NCI-H2081 treated with DMSO at 0.1 percent for 48 hours (cell line): ENCODE data around the gene CCDC3.
"Not testable (repeated sequence)": the region's sequence is repeated elsewhere in the genome, so short reads cannot be mapped to it uniquely, and the experiment has no call there.

Source experiments
- DNase-seq: peaks from one replicate; lab custom pipeline; 2025; lab: John Stamatoyannopoulos, UW

CCDC3 gene

DNA sequence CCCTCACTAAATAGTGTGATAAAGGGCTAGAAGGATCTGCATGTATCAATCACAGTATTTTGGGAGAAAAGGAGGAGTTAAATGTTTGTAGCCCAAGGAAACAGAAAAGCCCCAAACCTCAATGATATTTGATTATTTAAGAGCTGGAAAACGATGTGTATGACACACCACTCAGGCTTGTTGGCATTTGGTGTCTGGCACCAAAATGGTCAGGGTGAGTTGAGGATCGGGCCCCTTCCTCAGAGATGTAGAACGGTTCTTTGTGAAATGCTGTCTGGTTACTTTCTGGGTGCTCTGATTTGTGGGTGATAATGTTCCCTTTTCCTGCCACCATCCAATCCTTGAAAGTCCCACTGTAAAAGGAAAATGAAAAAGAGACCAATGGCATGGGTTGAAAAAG is 113.7 kb downstream of the CCDC3 start:
- no peak for DNase-seq

DNA sequence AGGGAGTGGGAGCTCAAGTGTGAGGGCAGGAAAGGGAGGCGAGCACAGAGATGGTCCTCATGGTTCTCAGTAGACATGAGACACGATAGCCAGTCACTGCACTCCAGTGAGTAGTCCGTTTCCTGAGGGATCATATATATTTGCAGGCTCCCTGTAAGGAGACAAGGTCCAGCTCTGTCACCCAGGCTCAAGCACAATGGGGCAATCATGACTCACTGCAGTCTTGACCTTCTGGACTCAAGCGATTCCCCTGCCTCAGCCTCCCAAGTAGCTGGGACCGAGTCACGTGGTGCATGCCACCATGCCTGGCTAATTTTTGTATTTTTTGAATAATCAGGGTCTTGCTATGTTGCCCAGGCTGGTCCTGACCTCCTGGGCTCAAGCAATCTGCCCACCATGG is 116.7 kb downstream of the CCDC3 start:
- DNase-seq: no peak

DNA sequence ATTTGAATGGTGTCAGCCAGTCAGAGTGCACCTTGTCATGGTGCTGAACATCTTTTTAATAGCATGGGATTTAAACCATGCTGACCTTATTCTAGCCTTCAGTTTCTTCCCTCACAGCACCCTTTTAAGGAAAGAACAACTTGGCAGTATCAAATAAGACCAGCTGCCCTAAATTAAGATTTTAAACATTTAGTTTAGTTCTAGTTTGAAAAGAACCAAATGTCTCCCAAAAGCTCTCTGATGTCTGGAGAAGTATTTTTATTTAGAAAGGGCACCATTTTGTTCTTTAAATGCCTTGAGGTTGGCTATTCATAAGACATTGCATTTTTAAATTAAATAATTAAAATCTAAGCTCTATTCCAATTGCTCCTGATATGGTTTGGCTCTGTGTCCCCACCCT is 121.1 kb downstream of the CCDC3 start:
- DNase-seq: no peak

DNA sequence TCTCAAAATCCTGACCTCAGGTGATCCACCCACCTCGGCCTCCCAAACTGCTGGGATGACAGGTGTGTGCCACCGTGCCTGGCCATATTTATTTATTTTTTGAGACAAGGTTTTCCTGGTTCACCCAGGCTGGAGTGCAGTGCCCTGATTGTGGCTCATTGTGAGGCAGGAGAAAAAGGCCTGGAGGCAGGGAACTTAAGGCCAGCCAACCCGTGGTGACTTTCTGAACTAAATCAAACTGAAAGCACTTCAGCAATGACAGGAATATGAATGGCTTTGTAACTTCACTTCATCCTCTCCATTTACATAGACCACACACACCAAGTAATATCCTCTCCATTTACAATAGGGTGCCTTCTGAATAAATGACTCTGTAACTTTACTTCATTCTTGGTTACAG is 124.4 kb downstream of the CCDC3 start:
- DNase-seq: no peak

DNA sequence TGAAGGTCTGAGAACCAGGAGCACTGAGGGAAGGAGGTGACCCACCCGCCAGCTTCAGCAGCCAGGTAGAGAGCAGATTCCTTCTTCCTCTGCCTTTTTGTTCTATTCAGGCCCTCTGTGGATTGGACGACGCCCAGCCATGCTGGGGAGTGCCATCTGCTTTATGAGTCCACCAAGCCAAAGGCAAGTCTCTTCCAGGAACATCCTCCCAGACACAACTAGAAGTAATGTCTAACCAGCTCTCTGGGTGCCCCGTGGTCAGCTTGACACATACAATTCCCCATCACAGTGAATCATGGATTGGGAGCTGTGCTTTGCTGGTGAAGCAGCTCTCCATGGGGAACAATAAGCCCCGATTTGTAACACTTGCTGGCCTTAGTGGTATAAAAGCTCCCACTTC is 125.2 kb downstream of the CCDC3 start:
- DNase-seq: no peak

DNA sequence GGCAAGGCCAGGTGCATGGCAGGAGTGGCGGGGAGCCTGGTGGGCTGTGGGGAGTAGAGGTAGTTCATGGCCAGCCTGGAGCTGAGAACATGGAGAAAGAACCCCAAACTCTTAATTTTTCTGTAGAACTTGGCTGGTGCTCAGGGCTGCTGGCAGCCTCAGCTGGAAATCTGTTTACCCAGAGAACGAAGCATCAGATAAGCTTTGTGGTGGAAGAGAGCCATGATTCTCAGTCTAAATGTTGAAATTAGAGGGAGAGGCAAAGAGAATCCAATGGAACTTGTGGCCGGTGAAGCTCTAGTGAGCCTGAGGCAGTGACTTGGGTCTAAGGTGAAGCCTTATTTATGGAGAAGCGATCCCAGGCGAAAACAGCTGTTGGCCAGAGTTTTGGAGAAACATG is 126.4 kb downstream of the CCDC3 start:
- no peak for DNase-seq

DNA sequence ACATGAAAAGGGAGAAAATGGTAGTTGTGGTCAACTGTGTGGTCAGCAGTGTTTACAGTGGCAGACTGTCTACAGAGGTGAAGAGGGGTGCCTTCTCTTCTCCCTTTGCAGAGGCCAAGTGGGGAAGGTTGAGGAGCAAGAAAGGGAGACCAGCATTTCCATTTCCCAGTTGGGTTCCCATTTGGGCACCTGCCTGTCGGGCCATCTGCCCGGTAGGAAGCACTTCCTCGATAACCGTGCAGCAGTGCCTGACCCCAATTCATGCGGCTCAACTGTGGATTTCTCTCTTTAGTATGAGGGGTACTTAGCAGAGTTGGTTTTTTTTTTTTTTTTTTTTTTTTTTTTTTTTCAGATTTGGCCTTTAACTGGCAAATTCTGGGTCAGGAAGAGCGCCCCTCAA is 127.0 kb downstream of the CCDC3 start:
- no peak for DNase-seq

DNA sequence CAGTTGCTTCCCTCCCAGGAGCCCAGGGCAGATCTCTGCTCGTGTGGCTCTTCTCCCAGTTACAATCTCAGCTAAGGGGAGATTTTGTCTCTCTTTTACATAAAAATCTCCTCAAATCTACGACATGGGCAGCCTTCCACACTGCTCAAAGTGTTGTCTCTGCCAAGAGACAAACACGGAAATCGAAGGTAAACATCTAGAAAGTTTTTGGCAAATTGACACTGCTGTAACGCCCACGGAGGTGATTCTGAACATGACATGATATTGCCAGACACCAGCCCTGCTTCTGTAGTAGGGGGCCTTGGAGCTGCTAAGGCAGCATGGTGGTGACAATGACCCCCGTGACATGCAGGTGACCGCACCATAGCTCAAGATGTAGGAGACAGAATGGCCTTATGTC is 128.3 kb downstream of the CCDC3 start:
- no peak for DNase-seq

DNA sequence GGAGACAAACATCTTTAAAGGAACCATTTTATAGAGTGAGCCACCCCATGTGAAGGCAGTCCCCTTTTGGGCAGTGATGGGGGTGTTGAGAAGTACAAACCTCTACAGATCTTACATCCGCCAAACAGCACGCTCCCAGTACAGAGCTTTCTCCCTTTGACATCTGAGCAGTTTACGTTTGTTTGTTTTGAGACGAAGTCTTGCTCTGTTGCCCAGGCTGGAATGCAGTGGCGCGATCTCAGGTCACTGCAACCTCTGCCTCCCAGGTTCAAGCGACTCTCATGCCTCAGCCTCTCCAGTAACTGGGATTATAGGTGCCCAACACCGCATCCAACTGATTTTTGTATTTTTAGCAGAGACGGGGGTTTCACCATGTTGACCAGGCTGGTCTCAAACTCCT is 128.9 kb downstream of the CCDC3 start:
- no peak for DNase-seq

DNA sequence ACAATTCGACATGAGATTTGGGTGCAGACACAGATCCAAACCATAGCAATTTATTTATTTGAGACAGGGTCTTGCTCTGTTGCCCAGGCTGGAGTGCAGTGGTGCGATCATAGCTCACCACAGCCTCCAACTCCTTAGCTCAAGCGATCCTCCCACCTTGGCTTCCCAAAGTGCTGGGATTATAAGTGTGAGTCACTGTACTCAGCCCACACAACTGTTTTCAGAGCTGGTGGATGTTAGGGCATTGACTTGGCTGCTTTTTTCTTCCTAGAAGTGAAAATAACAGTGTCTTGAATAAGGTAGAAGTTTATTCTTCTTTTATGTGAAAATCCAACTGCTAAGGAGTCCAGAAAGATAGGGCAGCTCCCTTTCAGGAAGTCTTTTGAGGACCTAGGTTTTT is 132.1 kb downstream of the CCDC3 start:
- no peak for DNase-seq

DNA sequence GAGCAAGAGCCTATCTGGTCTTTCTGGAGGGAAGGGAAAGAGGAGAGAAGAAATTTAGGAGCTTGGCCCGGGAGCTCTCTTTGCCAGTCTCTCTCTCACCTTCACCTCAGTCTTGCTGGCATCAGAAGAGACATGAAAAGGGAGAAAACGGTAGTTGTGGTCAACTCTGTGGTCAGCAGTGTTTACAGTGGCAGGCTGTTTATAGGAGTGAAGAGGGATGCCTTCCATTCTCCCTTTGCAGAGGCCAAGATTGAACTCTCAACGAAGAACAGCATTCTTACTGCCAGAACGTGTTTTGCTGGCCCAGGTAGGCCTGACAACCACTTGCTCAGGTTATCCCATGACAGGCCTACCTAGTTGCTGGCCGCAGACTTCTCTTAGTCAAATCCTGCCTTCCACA is 133.3 kb downstream of the CCDC3 start:
- DNase-seq: no peak

DNA sequence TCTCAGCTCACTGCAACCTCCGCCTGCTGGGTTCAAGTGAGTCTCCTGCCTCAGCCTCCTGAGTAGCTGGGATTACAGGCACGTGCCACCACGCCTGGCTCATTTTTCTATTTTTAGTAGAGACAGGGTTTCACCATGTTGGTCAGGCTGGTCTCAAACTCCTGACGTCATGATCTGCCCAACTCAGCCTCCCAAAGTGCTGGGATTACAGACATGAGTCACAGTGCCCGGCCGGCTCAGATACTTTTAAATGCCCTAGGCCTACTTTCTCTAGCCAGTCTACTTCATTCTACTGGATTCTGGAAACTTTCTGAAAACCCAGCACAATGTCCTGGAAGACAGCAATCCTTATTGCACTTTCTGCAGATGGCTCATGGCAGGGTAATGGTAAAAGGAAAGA is 136.0 kb downstream of the CCDC3 start:
- not testable (repeated sequence) for DNase-seq

DNA sequence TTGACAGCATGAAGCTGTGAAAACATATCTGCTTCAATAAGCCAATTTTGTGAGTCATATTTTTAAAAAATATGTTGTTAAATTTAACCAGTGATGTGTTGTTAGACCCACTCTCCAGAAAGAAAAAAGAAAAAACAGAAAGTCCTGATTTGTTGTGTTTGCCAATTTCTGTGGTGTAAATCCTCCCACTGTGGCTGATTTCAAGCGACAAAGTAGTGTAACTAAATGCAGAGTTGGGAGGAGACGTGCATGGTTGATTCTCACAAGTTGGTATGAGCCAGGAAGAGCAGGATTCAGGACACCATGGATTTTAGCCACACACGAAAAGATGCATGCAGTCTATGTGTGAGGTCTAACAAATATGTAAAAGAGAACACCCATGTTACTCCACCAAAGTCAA is 139.1 kb downstream of the CCDC3 start:
- no peak for DNase-seq

DNA sequence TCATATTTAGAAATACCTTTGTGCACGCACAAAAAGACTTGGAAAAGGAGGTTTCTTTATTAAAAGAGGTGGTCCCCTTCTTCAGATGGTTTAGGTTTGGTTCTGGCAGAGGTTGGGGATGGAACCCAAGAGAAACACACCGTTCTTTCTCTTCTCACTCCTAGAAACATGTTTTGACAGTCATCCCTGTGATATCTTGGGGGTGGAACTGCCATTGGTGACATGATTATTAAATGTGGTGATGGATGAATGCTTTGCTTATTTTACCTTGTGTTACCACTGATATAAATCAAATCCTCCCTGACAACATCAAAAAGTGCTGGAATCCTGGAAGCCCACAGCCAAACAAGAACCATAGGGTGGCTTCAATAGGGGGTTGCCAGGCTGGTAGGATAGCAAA is 146.5 kb downstream of the CCDC3 start:
- DNase-seq: no peak

DNA sequence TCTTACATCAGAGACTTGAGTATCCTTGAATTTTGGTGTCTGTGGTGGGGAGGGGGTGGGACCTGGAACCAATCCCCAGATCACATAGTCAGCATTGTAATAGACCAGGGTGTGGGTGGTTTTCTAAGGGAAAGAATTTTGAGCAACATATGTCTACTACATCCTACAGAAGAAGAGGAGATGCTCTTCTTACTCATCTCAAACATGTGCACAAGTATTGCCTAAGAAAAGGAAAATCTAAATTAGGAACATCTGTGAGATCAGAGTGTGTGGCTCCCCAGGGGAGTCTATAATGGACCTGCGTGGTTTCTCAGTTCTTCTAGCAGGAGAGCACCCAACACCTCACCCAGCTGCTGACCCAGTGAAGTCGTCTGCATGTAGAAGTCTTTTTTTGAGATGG is 148.8 kb downstream of the CCDC3 start:
- DNase-seq: no peak

DNA sequence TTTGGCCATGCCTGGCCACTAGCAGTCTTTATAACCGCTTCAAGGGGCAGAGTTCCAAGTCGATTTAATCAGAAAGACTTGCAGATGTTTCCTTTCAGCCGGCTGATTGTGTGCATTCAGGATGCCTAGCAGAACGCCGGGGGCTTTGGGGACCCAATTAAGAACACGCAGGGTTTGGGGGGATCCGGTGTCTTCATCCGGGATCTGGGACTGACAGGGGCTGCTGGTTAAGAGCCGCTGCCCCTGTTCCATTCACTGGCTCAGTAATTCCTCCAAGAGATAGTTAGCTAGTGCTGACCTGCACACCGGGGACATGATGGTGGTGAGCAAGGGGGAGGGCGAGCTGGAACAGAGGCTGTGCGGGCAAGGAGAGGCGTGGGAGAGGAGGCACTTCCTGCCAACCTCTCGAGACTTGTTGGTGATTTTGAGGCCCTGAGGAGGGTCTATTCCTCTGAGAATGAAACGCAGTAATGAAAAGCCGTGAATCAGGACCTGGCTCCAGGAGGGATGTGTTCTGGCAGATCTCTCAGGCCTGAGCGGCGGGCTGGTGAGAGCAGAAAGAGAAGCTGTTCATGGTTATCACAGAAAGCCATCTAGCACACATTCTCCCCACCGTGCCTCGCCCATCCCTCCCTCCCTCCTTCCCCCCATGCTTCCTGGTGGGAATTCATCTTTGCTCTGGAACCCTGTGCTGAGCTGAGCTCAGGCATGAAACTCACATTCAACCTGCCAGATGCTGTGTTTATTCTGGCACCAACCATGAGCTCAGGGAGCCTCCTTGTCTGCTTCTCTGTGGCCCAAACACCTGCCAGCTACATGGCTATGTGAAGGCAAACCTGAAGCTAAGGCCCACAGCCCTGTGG is 152.0 kb downstream of the CCDC3 start:
- no peak for DNase-seq

DNA sequence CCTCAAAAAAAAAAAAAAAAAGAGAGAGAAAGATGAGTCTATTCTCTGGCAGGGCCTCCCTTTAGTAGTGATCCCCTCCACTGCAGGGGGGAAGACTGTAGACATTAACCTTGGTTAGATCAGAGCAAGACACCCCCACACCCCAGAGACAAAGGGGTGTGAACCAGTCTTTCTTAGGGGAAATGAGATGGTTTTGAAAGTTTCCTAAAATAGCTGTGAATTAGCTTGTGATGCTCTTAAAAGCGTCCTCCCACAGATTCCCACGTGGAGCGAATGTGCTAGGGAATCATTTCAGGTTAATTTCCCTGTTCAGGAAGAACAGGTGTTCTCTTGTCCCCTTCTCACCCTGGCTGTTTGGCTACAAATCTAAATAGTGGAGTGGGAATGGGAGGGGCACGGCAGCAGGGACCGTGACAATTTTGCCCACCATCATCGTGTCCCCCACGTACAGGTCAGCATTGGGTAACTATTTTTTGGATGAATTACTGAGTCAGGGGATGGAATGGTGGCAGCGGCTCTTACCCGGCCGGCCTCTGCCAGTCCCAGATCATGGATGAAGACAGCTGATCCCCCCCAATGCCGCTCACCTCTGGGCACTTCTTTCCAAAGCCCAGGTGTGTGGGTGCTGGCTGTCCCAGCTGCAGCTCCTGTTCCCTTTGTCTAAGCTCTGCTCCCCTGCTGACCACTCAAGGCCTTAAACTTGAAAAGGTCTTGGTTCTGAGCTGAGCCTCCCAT is 152.9 kb downstream of the CCDC3 start:
- no peak for DNase-seq

DNA sequence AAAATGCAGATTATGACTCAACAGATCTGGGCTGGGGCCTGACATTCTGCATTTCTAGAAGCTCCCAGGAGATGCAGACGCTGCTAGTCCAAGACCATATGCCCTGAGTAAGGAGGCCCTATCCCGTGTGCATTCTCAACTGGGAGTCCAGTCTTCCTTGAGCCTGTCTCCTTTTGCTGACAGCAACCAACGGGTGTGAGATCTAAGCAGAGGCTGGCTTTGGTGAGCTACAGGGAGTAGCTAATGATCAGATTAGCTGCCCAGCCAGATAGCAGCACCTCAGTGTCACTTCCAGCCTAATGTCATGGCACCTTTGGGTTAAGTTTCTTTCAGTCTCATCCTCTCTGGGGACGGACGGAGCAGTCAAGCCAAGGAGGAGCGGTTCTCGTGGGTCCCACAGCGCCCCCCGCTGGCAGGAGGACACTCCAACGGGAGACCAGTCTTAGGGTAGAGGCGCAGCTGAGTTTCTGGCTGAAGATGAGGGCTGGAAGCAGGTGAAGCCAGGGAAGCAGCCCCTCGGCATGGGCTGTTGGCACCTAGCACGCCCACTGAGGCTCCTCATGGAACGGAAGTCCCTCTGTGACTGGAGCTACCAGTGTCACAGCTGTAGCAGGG is 154.0 kb downstream of the CCDC3 start:
- no peak for DNase-seq

DNA sequence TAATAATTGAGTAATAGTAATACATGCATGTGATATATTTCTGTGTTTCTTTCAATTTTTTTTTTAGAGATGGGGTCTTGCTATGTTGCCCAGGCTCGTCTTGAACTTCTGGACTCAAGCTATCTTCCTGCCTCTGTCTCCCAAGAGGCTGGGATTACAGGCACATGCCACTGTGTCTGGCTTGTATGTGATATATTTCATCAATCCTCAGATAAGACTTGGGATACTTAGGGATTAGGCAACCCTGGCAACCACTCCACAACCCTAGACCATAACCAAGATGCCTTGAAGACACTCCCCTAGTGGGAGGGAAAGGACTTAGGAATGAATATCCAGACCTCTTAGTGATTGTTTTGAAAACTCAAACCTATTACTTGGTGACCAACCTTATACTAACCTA is 154.8 kb downstream of the CCDC3 start:
- no peak for DNase-seq
